H9 (cell line): ENCODE measurements around the gene GM2A. TPM values are rescaled to one million over a fixed set of nuclear protein-coding genes. Genes with fewer than 3 reads are reported as not detected.

Experiments used
- DNase-seq: peaks from one replicate; pipeline ENCODE4 v3.0.0-alpha.2; 2017
- H2AFZ ChIP-seq: one replicate; pipeline ENCODE4 v1.6.1; 2013; ENCODE audit warnings: mild to moderate bottlenecking, low read length, control low read depth, moderate library complexity
- H2AK5ac ChIP-seq: 2 replicates; pipeline ENCODE4 v1.6.1; 2013; ENCODE audit warnings: low read length, control low read depth, mixed read lengths; ENCODE audit not compliant: insufficient read length
- H2BK120ac ChIP-seq: one replicate; pipeline ENCODE4 v1.6.1; 2013; ENCODE audit warnings: low read depth, mild to moderate bottlenecking, low read length, control low read depth, inconsistent platforms; ENCODE audit not compliant: poor library complexity, severe bottlenecking
- H2BK12ac ChIP-seq: 2 replicates; pipeline ENCODE4 v1.6.1; 2013; ENCODE audit warnings: low read length, control low read depth, mixed read lengths, low read depth; ENCODE audit not compliant: insufficient read length
- H2BK15ac ChIP-seq: 2 replicates; pipeline ENCODE4 v1.6.1; 2013; ENCODE audit warnings: low read depth, low read length, control low read depth
- H2BK20ac ChIP-seq: one replicate; pipeline ENCODE4 v1.6.1; 2013; ENCODE audit warnings: low read depth, mild to moderate bottlenecking, low read length, control low read depth, inconsistent platforms; ENCODE audit not compliant: poor library complexity, severe bottlenecking
- H2BK5ac ChIP-seq: 2 replicates; pipeline ENCODE4 v1.6.1; 2013; ENCODE audit warnings: low read length, control low read depth, mixed read lengths; ENCODE audit not compliant: insufficient read length
- H3K14ac ChIP-seq: 2 replicates; pipeline ENCODE4 v1.6.1; 2013; ENCODE audit warnings: low read length, control low read depth; ENCODE audit not compliant: insufficient read depth
- H3K18ac ChIP-seq: 2 replicates; pipeline ENCODE4 v1.6.1; 2013; ENCODE audit warnings: low read depth, mild to moderate bottlenecking, mixed read lengths, low read length, control low read depth; ENCODE audit not compliant: insufficient read length
- H3K23ac ChIP-seq: 2 replicates; pipeline ENCODE4 v1.6.1; 2013; ENCODE audit warnings: low read length, control low read depth, mixed read lengths, low read depth; ENCODE audit not compliant: insufficient read length
- H3K23me2 ChIP-seq: 2 replicates; pipeline ENCODE4 v1.6.1; 2013; ENCODE audit warnings: low read depth, mild to moderate bottlenecking, mixed read lengths, low read length, control low read depth; ENCODE audit not compliant: insufficient read length, poor library complexity, severe bottlenecking
- H3K27ac ChIP-seq: 2 replicates; pipeline ENCODE4 v1.5.1; 2013; ENCODE audit warnings: low read length, control low read depth, mixed read lengths, low read depth; ENCODE audit not compliant: insufficient read length
- H3K27me3 ChIP-seq: 2 replicates; pipeline ENCODE4 v1.6.1; 2013; ENCODE audit warnings: low read length, control low read depth, inconsistent platforms; ENCODE audit not compliant: insufficient read depth
- H3K4ac ChIP-seq: 2 replicates; pipeline ENCODE4 v1.6.1; 2013; ENCODE audit warnings: low read depth, mild to moderate bottlenecking, control low read depth, inconsistent platforms, low read length, moderate library complexity
- H3K4me1 ChIP-seq: 2 replicates; pipeline ENCODE4 v1.6.1; 2013; ENCODE audit warnings: low read length, control low read depth, inconsistent platforms; ENCODE audit not compliant: insufficient read depth
- H3K4me2 ChIP-seq: 2 replicates; pipeline ENCODE4 v1.6.1; 2013; ENCODE audit warnings: low read length, control low read depth, mixed read lengths; ENCODE audit not compliant: insufficient read length, insufficient read depth
- H3K56ac ChIP-seq: 2 replicates; pipeline ENCODE4 v1.6.1; 2013; ENCODE audit warnings: low read depth, mild to moderate bottlenecking, mixed read lengths, low read length, control low read depth; ENCODE audit not compliant: insufficient read length
- H3K79me1 ChIP-seq: 2 replicates; pipeline ENCODE4 v1.6.1; 2013; ENCODE audit warnings: low read depth, mild to moderate bottlenecking, moderate library complexity, low read length, control low read depth, inconsistent platforms; ENCODE audit not compliant: insufficient read depth, poor library complexity, severe bottlenecking
- H3K79me2 ChIP-seq: 2 replicates; pipeline ENCODE4 v1.6.1; 2013; ENCODE audit warnings: low read length, control low read depth, inconsistent platforms; ENCODE audit not compliant: insufficient read depth
- H3K9ac ChIP-seq: 2 replicates; pipeline ENCODE4 v1.6.1; 2013; ENCODE audit warnings: low read length, control low read depth, mixed read lengths; ENCODE audit not compliant: insufficient read length; ENCODE audit errors: extremely low read depth
- H3K9me3 ChIP-seq: one replicate; pipeline ENCODE4 v1.6.1; 2013; ENCODE audit warnings: low read depth, low read length, inconsistent platforms; ENCODE audit not compliant: control insufficient read depth
- H3T11ph ChIP-seq: one replicate; pipeline ENCODE4 v1.6.1; 2013; ENCODE audit warnings: mild to moderate bottlenecking, low read length, control low read depth, inconsistent platforms
- H4K20me1 ChIP-seq: one replicate; pipeline ENCODE4 v1.6.1; 2013; ENCODE audit not compliant: control insufficient read depth, insufficient read length, insufficient read depth
- H4K5ac ChIP-seq: 2 replicates; pipeline ENCODE4 v1.6.1; 2013; ENCODE audit warnings: low read depth, mild to moderate bottlenecking, mixed read lengths, low read length, control low read depth; ENCODE audit not compliant: insufficient read length
- H4K8ac ChIP-seq: replicated peaks from 2 replicates; pipeline ENCODE4 v1.6.1; 2013; ENCODE audit warnings: low read length, control low read depth, mixed read lengths, low read depth; ENCODE audit not compliant: insufficient read length
- H4K91ac ChIP-seq: 2 replicates; pipeline ENCODE4 v1.6.1; 2013; ENCODE audit warnings: low read depth, mild to moderate bottlenecking, moderate library complexity, mixed read lengths, low read length, control low read depth; ENCODE audit not compliant: insufficient read length
- H3K27ac Mint-ChIP-seq, 3 experiments: 2 replicates in 2 of 3; 3 replicates in 1 of 3; pipeline ENCODE4 v1.8.0; 2020 to 2021; ENCODE audit warnings: mixed read lengths in 3 of 3, mild to moderate bottlenecking in 1 of 3, moderate library complexity in 1 of 3
- H3K27me3 Mint-ChIP-seq: 2 replicates; pipeline ENCODE4 v1.8.0; 2021; ENCODE audit warnings: low read depth, mild to moderate bottlenecking, moderate library complexity, mixed read lengths
- H3K36me3 Mint-ChIP-seq, 3 experiments: 2 replicates in 2 of 3; 3 replicates in 1 of 3; pipeline ENCODE4 v1.8.0; 2020 to 2021; ENCODE audit warnings: low read depth in 3 of 3, mixed read lengths in 3 of 3; ENCODE audit not compliant: insufficient read depth in 1 of 3
- H3K4me1 Mint-ChIP-seq, 2 experiments: 2 replicates each; pipeline ENCODE4 v1.8.0; 2020; ENCODE audit warnings: mixed read lengths in 2 of 2
- H3K4me3 Mint-ChIP-seq, 2 experiments: 2 replicates in 1 of 2; 3 replicates in 1 of 2; pipeline ENCODE4 v1.8.0; 2020 to 2021; ENCODE audit warnings: mild to moderate bottlenecking in 2 of 2, mixed read lengths in 2 of 2, moderate library complexity in 1 of 2
- H3K9me3 Mint-ChIP-seq, 2 experiments: 2 replicates in 1 of 2; 3 replicates in 1 of 2; pipeline ENCODE4 v1.8.0; 2020; ENCODE audit warnings: mild to moderate bottlenecking in 2 of 2, mixed read lengths in 2 of 2, moderate library complexity in 1 of 2
- CTCF ChIP-seq: fragments of 200-600 bp; sonication (generic); conservative IDR thresholded peaks from 3 replicates; pipeline ENCODE4 v1.8.0; 2021; ENCODE audit warnings: antibody characterized with exemption, mild to moderate bottlenecking
- WGBS: extraction: QIAGEN DNeasy Blood & Tissue Kit; methylation state at CpG from one replicate; pipeline ENCODE4 v1.1.7; 2013; ENCODE audit warnings: missing lambda C conversion rate, low lambda C conversion rate, mixed read lengths; ENCODE audit not compliant: insufficient read length; ENCODE audit errors: extremely low coverage; 5-methylcytosine and 5-hydroxymethylcytosine counted together
- total RNA-seq: library from RNA; stranded (reverse); gene quantifications from 2 replicates; pipeline ENCODE4 v1.2.1, GENCODE V29; 2021

The GM2A gene
- total RNA-seq, 1 experiment from 2014 or later: 27.8 TPM

GRCh38 chr5:151258201-151258611, 5.2 kb downstream of the GM2A start:
- Mint-ChIP-seq H3K27me3 (no peaks in the 10 kb centered on the region), H3K27ac (peak overlapping the region in 1 of 3 experiments; percentile 14; a peak in 2 of 7 replicates), H3K36me3 (no peaks in the 10 kb centered on the region; a peak in 2 of 7 replicates), H3K9me3 (no peaks in the 10 kb centered on the region), H3K4me1 (peaks cover 20 to 27% of the 10 kb centered on the region in 2 experiments), H3K4me3 (no peak overlapping the region)
- H3K27ac ChIP-seq: no peak overlapping the region
- H4K5ac ChIP-seq: no peak overlapping the region
- no CpG with 5 or more reads among the region's 7 CpGs for whole genome bisulfite sequencing
- H3K9ac ChIP-seq: no peak overlapping the region
- H2BK20ac ChIP-seq: no peak overlapping the region
- no peaks in the 10 kb centered on the region for H3K9me3 ChIP-seq
- no peak for DNase-seq
- no peak overlapping the region for H3T11ph ChIP-seq
- no peaks in the 10 kb centered on the region; the same call in 1 of the 2 replicates for H3K79me2 ChIP-seq
- H2BK15ac ChIP-seq: no peak overlapping the region
- H3K56ac ChIP-seq: no peak overlapping the region
- no peak overlapping the region for H4K8ac ChIP-seq
- H3K23ac ChIP-seq: no peak overlapping the region
- TF ChIP-seq CTCF: no peak
- no peak overlapping the region for H3K4ac ChIP-seq
- H2AFZ ChIP-seq: no peak overlapping the region
- H3K4me2 ChIP-seq: no peak overlapping the region
- H3K4me1 ChIP-seq: peaks cover 3% of the 10 kb centered on the region; the same call in 1 of the 2 replicates
- no peak overlapping the region for H2BK5ac ChIP-seq
- H2BK12ac ChIP-seq: no peak overlapping the region
- no peak overlapping the region for H3K14ac ChIP-seq
- H3K79me1 ChIP-seq: no peaks in the 10 kb centered on the region
- no peak overlapping the region for H2BK120ac ChIP-seq
- H2AK5ac ChIP-seq: no peak overlapping the region
- no peaks in the 10 kb centered on the region for H3K27me3 ChIP-seq
- H4K91ac ChIP-seq: no peak overlapping the region
- no peak overlapping the region for H3K18ac ChIP-seq
- H3K23me2 ChIP-seq: peaks cover 6% of the 10 kb centered on the region
- no peaks in the 10 kb centered on the region for H4K20me1 ChIP-seq
